GM19239 (cell line): ENCODE results near the gene KIAA1671.

Experiments used
- DNase-seq: peaks from one replicate; pipeline ENCODE4 v3.0.0; 2011; ENCODE audit warnings: low spot score; ENCODE audit not compliant: insufficient read length
- FAIRE-seq: peaks from 2 replicates; lab custom pipeline; 2011; peaks lifted over from hg19 to GRCh38; lab: Jason Lieb, UNC

Gene KIAA1671

GRCh38 chr22:25160120-25160996, 207.8 kb downstream of the KIAA1671 start:
- FAIRE-seq, result no peak
- no peak for DNase-seq

GRCh38 chr22:25161017-25161915, 208.8 kb downstream of the KIAA1671 start:
- DNase-seq, result no peak
- FAIRE-seq, result no peak

GRCh38 chr22:25161916-25162530, 209.5 kb downstream of the KIAA1671 start:
- FAIRE-seq, result no peak

GRCh38 chr22:25162561-25162960, 210.0 kb downstream of the KIAA1671 start:
- FAIRE-seq (no peak), DNase-seq (no peak)

More at GRCh38 chr22:25161916-25162530, 209.5 kb downstream of the KIAA1671 start:
- DNase-seq, result no peak

GRCh38 chr22:25165785-25166184, 213.3 kb downstream of the KIAA1671 start:
- no peak for DNase-seq
- no peak for FAIRE-seq

- no peak for DNase-seq
Observed at GRCh38 chr22:25166266-25167040, 213.9 kb downstream of the KIAA1671 start.

GRCh38 chr22:25167082-25167481, 214.6 kb downstream of the KIAA1671 start:
- no peak for DNase-seq
- no peak for FAIRE-seq

More at GRCh38 chr22:25166266-25167040, 213.9 kb downstream of the KIAA1671 start:
- FAIRE-seq, result no peak

- DNase-seq, result no peak
Observed at GRCh38 chr22:25167834-25168601, 215.5 kb downstream of the KIAA1671 start.

GRCh38 chr22:25169278-25170031, 216.9 kb downstream of the KIAA1671 start:
- DNase-seq, result no peak
- FAIRE-seq, result no peak

More at GRCh38 chr22:25167834-25168601, 215.5 kb downstream of the KIAA1671 start:
- FAIRE-seq, result no peak

- no peak for DNase-seq
- FAIRE-seq, result no peak
Observed at GRCh38 chr22:25170426-25170980, 218.0 kb downstream of the KIAA1671 start.

GRCh38 chr22:25172153-25172552, 219.6 kb downstream of the KIAA1671 start:
- FAIRE-seq (no peak), DNase-seq (peak; percentile 45)

- no peak for FAIRE-seq
- DNase-seq, result no peak
Observed at GRCh38 chr22:25174156-25174887, 221.8 kb downstream of the KIAA1671 start.

GRCh38 chr22:25174888-25175411, 222.4 kb downstream of the KIAA1671 start:
- FAIRE-seq (no peak), DNase-seq (no peak)

GRCh38 chr22:25176175-25176574, 223.7 kb downstream of the KIAA1671 start:
- DNase-seq (no peak), FAIRE-seq (no peak)

GRCh38 chr22:25176799-25177198, 224.3 kb downstream of the KIAA1671 start:
- no peak for DNase-seq
- FAIRE-seq, result no peak

- DNase-seq, result no peak
- FAIRE-seq, result no peak
Observed at GRCh38 chr22:25177226-25177625, 224.7 kb downstream of the KIAA1671 start.

- FAIRE-seq (no peak), DNase-seq (no peak)
Observed at GRCh38 chr22:25177895-25178294, 225.4 kb downstream of the KIAA1671 start.
